T-helper 17 cell (primary cell): Measurements from ENCODE around the gene LY86. TPM values are rescaled to one million over a fixed set of nuclear protein-coding genes. Genes with fewer than 3 reads are reported as not detected.

Experiments
- ATAC-seq: fragments of 150-1000 bp; cut with Tn5 transposase; 2 replicates; pipeline ENCODE4 v1.10.0; 2021; ENCODE audit warnings: mild to moderate bottlenecking, moderate library complexity
- DNase-seq, 3 donors: peaks; one replicate each; pipeline versions ENCODE4 v3.0.0 to v3.0.0-alpha.2; 2020 to 2021
- H3K9me3 ChIP-seq: one replicate; pipeline ENCODE4 v1.7.0; 2013; ENCODE audit warnings: low read length, mild to moderate bottlenecking; ENCODE audit not compliant: control insufficient read depth, poor library complexity, severe bottlenecking
- H3K27ac Mint-ChIP-seq: one replicate; pipeline ENCODE4 v1.8.0; 2022; ENCODE audit warnings: mild to moderate bottlenecking, moderate library complexity, mixed read lengths
- H3K27me3 Mint-ChIP-seq: one replicate; pipeline ENCODE4 v1.8.0; 2022; ENCODE audit warnings: mixed read lengths
- H3K36me3 Mint-ChIP-seq: one replicate; pipeline ENCODE4 v1.8.0; 2022; ENCODE audit warnings: low read depth, mixed read lengths
- H3K4me1 Mint-ChIP-seq: one replicate; pipeline ENCODE4 v1.8.0; 2022; ENCODE audit warnings: mild to moderate bottlenecking, mixed read lengths
- H3K4me3 Mint-ChIP-seq: one replicate; pipeline ENCODE4 v1.8.0; 2022; ENCODE audit warnings: mild to moderate bottlenecking, moderate library complexity, mixed read lengths
- total RNA-seq, 4 donors: library from RNA in 2 of 4; stranded (reverse) in 2 of 4; gene quantifications; one replicate each; pipeline ENCODE4 v1.2.3 and lab custom pipeline; 2022 to 2026

LY86 gene
- total RNA-seq, 2 donors from 2014 or later: 0.73 to 1.6 TPM

GRCh38 chr6:6559994-6560570, 28.4 kb upstream of the LY86 start:
- ATAC-seq: no peak
- H3K9me3 ChIP-seq: no peaks in the 10 kb centered on the region
- Mint-ChIP-seq H3K4me3 (no peak overlapping the region), H3K27me3 (peaks cover 63% of the 10 kb centered on the region), H3K27ac (no peak overlapping the region), H3K4me1 (no peaks in the 10 kb centered on the region), H3K36me3 (peaks cover 2% of the 10 kb centered on the region)
- no peak for DNase-seq

- Mint-ChIP-seq H3K27me3 (peaks cover 56% of the 10 kb centered on the region), H3K4me1 (no peaks in the 10 kb centered on the region), H3K27ac (no peak overlapping the region), H3K36me3 (peaks cover 2% of the 10 kb centered on the region), H3K4me3 (no peak overlapping the region)
- DNase-seq: no peak
- H3K9me3 ChIP-seq: no peaks in the 10 kb centered on the region
- ATAC-seq: no peak
These were observed 27.6 kb upstream of the LY86 start for GRCh38 chr6:6560909-6561308.

DNA sequence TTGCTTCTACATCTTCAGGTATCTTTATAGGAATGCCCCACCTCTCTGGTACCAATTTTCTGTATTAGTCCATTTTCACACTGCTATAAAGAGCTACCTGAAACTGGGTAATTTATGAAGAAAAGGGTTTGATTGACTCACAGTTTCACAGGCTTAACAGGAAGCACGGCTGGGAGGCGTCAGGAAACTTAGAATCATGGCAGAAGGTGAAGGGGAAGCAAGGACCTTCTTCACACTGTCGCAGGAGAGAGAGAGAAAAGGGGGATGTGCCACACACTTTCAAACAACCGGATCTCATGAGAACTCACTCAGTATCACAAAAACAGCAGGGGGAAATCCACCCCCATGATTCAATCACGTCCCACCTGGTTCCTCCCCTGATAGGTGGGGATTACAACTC, 24.4 kb upstream of the LY86 start:
- ATAC-seq: no peak
- Mint-ChIP-seq H3K27ac (no peak overlapping the region), H3K4me1 (no peaks in the 10 kb centered on the region), H3K27me3 (peaks cover 44% of the 10 kb centered on the region), H3K4me3 (no peak overlapping the region), H3K36me3 (peaks cover 4% of the 10 kb centered on the region)
- DNase-seq: no peak
- no peaks in the 10 kb centered on the region for H3K9me3 ChIP-seq

GRCh38 chr6:6565069-6565468, 23.5 kb upstream of the LY86 start:
- H3K9me3 ChIP-seq: no peaks in the 10 kb centered on the region
- no peak for ATAC-seq
- Mint-ChIP-seq H3K4me3 (no peak overlapping the region), H3K27me3 (peaks cover 43% of the 10 kb centered on the region), H3K36me3 (peaks cover 4% of the 10 kb centered on the region), H3K27ac (no peak overlapping the region), H3K4me1 (no peaks in the 10 kb centered on the region)
- DNase-seq: no peak

- H3K27me3 Mint-ChIP-seq: peaks cover 38% of the 10 kb centered on the region
- ATAC-seq (no peak), DNase-seq (no peak)
- H3K4me3 Mint-ChIP-seq: no peak overlapping the region
- no peak overlapping the region for H3K27ac Mint-ChIP-seq
- no peaks in the 10 kb centered on the region for H3K4me1 Mint-ChIP-seq
- peaks cover 4% of the 10 kb centered on the region for H3K36me3 Mint-ChIP-seq
- no peaks in the 10 kb centered on the region for H3K9me3 ChIP-seq
These were observed 23.0 kb upstream of the LY86 start for GRCh38 chr6:6565488-6565887.

DNA sequence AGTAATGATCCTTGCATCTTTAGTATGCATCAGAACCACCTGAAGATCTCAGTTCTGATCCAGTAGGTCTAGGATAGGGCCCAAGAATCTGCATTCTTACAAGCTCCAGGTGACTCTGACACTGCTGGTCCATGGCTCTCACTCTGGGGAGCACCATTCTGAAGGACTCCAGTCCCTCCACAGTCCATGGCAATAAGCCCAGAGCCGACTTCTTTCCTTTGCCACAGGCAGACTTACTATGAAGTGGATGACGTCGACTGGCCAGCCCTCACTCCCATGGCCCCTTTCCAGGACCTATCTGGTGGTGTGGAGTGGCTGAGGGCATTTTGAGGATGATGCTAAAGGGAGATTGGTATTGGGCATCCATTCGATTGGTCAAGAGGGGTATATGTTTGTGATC, 21.8 kb upstream of the LY86 start:
- DNase-seq (no peak), ATAC-seq (no peak)
- Mint-ChIP-seq H3K36me3 (peaks cover 4% of the 10 kb centered on the region), H3K27ac (no peak overlapping the region), H3K4me1 (no peaks in the 10 kb centered on the region), H3K4me3 (no peak overlapping the region), H3K27me3 (peaks cover 37% of the 10 kb centered on the region)
- H3K9me3 ChIP-seq: no peaks in the 10 kb centered on the region

GRCh38 chr6:6569096-6569810, 19.3 kb upstream of the LY86 start:
- DNase-seq (no peak), ATAC-seq (no peak)
- H3K27ac Mint-ChIP-seq: no peak overlapping the region
- peaks cover 42% of the 10 kb centered on the region for H3K27me3 Mint-ChIP-seq
- H3K4me3 Mint-ChIP-seq: no peak overlapping the region
- peaks cover 2% of the 10 kb centered on the region for H3K36me3 Mint-ChIP-seq
- H3K4me1 Mint-ChIP-seq: no peaks in the 10 kb centered on the region
- H3K9me3 ChIP-seq: no peaks in the 10 kb centered on the region

DNA sequence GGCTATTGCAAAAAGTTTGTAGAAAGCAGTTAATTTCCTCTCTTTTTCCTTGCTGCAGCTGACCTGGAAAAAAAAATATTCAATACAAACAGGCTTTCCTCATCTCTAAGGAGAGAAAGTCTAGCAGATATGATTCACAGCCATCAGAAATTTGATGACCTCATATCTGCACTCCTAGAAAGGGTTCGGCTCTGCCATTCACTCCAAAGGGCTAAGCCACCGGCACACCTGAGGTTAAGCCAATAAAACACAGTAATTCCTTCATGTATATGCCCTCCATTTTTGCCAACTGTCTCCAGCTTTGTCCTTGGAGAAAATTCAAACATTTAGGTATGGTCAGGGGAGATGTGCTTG, 18.7 kb upstream of the LY86 start:
- no peak overlapping the region for H3K4me3 Mint-ChIP-seq
- ATAC-seq: no peak
- peaks cover 2% of the 10 kb centered on the region for H3K36me3 Mint-ChIP-seq
- no peak overlapping the region for H3K27ac Mint-ChIP-seq
- no peaks in the 10 kb centered on the region for H3K4me1 Mint-ChIP-seq
- peaks cover 38% of the 10 kb centered on the region for H3K27me3 Mint-ChIP-seq
- H3K9me3 ChIP-seq: no peaks in the 10 kb centered on the region
- DNase-seq: no peak

DNA sequence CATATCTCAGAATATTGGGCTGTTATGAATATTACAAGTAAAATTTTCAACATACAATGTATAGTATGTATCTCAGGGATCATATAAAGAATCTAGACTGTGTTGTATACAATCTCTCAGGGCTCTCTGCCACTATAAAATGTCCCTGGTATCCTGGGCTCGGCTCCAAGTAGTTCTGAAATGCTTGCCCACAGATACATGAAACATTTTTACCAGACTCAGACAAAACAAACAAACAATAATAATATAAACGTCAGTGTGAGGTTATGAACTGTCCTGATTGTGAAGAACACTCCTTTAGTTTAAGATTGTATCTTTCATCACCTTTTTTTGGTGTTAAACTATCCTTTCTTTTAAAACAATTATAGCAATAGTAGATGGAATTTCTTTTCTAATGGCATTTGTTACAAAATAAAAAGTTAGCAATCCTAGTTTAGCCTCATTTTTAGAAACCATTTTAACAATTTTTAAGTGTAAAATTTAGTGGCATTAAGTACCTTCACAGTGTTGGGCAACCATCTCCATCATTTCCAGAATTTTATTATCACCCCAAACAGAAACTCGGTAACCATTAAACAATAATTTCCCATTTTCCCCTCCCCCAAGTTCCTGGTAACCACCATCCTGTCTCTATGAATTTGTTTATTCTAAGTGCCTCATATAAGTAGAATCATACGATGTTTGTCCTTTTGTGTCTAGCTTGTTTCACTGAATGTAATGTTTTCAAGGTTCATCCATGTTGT, 17.4 kb upstream of the LY86 start:
- H3K36me3 Mint-ChIP-seq: peaks cover 2% of the 10 kb centered on the region
- ATAC-seq: no peak
- no peak overlapping the region for H3K4me3 Mint-ChIP-seq
- H3K27me3 Mint-ChIP-seq: peaks cover 36% of the 10 kb centered on the region
- no peak overlapping the region for H3K27ac Mint-ChIP-seq
- no peaks in the 10 kb centered on the region for H3K9me3 ChIP-seq
- no peaks in the 10 kb centered on the region for H3K4me1 Mint-ChIP-seq
- no peak for DNase-seq

DNA sequence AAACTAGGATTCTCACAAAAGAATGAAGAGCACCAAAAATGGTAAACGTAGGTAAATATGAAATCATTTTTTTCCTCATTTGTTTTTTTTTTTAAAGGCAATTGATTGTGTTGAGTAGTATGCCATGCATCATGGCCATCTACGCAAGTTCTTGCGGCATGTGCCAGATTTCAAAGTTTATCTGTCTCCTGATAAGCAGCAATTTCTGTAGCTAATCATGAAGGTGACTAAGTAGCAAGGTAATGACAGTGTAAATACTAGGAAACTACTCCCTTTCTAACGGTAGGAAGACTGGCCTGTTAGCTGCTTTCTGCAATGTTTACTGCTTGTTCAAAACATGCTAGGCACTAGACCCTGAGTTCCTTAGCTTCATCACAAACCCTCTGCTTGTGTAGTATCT, 13.4 kb upstream of the LY86 start:
- Mint-ChIP-seq H3K4me3 (no peak overlapping the region), H3K4me1 (no peaks in the 10 kb centered on the region), H3K27me3 (peaks cover 30% of the 10 kb centered on the region), H3K27ac (no peak overlapping the region), H3K36me3 (no peaks in the 10 kb centered on the region)
- no peak for ATAC-seq
- H3K9me3 ChIP-seq: no peaks in the 10 kb centered on the region
- no peak for DNase-seq

DNA sequence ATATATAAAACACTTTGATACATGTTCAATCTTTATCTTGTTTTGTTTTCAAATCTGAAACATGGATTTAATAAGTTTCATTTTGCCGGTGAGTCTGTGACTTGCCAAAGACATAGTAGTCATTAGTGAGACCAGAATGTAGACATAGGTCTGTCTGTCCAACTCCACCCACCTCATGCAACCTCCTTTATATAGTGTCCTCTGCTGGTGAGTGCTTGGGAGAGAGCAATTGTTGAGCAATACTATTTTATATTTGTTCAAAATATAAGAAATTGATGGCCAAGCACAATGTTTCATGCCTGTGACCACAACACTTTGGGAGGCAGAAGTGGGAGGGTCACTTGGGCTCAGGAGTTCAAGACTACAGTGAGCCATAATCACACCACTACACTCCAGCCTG, 10.8 kb upstream of the LY86 start:
- no peak for ATAC-seq
- Mint-ChIP-seq H3K4me1 (no peaks in the 10 kb centered on the region), H3K27ac (no peak overlapping the region), H3K36me3 (peaks cover 3% of the 10 kb centered on the region), H3K4me3 (no peak overlapping the region), H3K27me3 (peaks cover 25% of the 10 kb centered on the region)
- DNase-seq: no peak
- no peaks in the 10 kb centered on the region for H3K9me3 ChIP-seq

GRCh38 chr6:6579281-6579680, 9.2 kb upstream of the LY86 start:
- DNase-seq (no peak), ATAC-seq (no peak)
- Mint-ChIP-seq H3K4me1 (no peaks in the 10 kb centered on the region), H3K27ac (no peak overlapping the region), H3K27me3 (peaks cover 12% of the 10 kb centered on the region), H3K4me3 (no peak overlapping the region), H3K36me3 (peaks cover 3% of the 10 kb centered on the region)
- no peaks in the 10 kb centered on the region for H3K9me3 ChIP-seq

DNA sequence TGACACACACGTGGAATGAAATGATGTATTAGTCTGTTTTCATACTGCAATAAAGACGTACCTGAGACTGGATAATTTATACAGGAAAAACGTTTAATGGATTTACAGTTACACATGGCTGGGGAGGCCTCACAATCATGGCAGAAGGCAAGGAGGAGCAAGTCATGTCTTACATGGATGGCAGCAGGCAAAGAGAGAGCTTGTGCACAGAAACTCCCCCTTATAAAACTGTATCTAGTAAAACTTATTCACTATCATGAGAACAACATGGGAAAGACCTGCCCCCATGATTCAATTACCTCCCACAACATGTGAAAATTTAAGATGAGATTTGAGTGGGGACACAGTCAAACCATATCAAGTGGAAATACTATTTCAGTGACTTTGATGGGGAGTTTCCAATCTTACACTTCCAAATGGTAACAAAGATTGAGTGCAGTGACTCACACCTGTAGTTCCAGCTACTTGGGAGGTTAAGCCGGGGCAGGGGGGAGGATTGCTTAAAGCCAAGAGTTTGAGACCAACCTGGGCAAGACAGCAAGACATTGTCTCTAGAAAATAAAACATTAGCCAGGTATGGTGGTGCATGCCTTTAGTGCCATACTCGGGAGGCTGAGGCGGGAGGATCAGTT, 8.2 kb upstream of the LY86 start:
- peaks cover 3% of the 10 kb centered on the region for H3K36me3 Mint-ChIP-seq
- no peak overlapping the region for H3K27ac Mint-ChIP-seq
- no peaks in the 10 kb centered on the region for H3K9me3 ChIP-seq
- H3K4me3 Mint-ChIP-seq: no peak overlapping the region
- H3K27me3 Mint-ChIP-seq: peaks cover 11% of the 10 kb centered on the region
- peaks cover 3% of the 10 kb centered on the region for H3K4me1 Mint-ChIP-seq
- no peak for ATAC-seq
- DNase-seq: no peak
